Muscle of back (tissue), 11 donors: Measurements from ENCODE around the gene APBA2. TPM values are rescaled to one million over a fixed set of nuclear protein-coding genes. Genes with fewer than 3 reads are reported as not detected.
A peak's percentile ranks its signal among the peaks of the same experiment; 100 is the strongest.

Source experiments
- DNase-seq, 3 donors: peaks; one replicate each; pipeline versions ENCODE4 v3.0.0 to v3.0.0-alpha.2; 2013
- polyA plus RNA-seq, 10 donors: library from polyadenylated mRNA; unstranded; fragments of 120-200 nt; gene quantifications; one replicate each; pipeline ENCODE4 v1.2.1, GENCODE V29; 2013; ENCODE audit not compliant: insufficient read length in 10 of 10

The APBA2 gene
- polyA plus RNA-seq, 10 donors = 3.1 to 12.7 (median 4.7) TPM

GRCh38 chr15:29086001-29086400, 200.2 kb downstream of the APBA2 start:
- no peak for DNase-seq

GRCh38 chr15:29086891-29087290, 201.1 kb downstream of the APBA2 start:
- DNase-seq = no peak

GRCh38 chr15:29087521-29088285, 201.9 kb downstream of the APBA2 start:
- DNase-seq = no peak

GRCh38 chr15:29088666-29089065, 202.9 kb downstream of the APBA2 start:
- no peak for DNase-seq

GRCh38 chr15:29089731-29090616, 204.2 kb downstream of the APBA2 start:
- DNase-seq = peak in 2 of 3 donors; percentile 16 to 43

GRCh38 chr15:29090617-29091466, 205.1 kb downstream of the APBA2 start:
- no peak for DNase-seq

GRCh38 chr15:29091666-29092065, 205.9 kb downstream of the APBA2 start:
- DNase-seq = no peak

GRCh38 chr15:29092376-29093064, 206.7 kb downstream of the APBA2 start:
- DNase-seq = no peak

GRCh38 chr15:29093065-29093435, 207.3 kb downstream of the APBA2 start:
- no peak for DNase-seq

- DNase-seq = no peak
These were observed 208.0 kb downstream of the APBA2 start for GRCh38 chr15:29093696-29094343.

- no peak for DNase-seq
These were observed 208.9 kb downstream of the APBA2 start for GRCh38 chr15:29094711-29095110.

GRCh38 chr15:29095746-29096145, 210.0 kb downstream of the APBA2 start:
- no peak for DNase-seq

- no peak for DNase-seq
These were observed 211.4 kb downstream of the APBA2 start for GRCh38 chr15:29097168-29097567.

GRCh38 chr15:29097971-29098370, 212.2 kb downstream of the APBA2 start:
- DNase-seq = no peak

GRCh38 chr15:29098652-29099051, 212.9 kb downstream of the APBA2 start:
- DNase-seq = no peak

- no peak for DNase-seq
These were observed 213.5 kb downstream of the APBA2 start for GRCh38 chr15:29099131-29099880.

- no peak for DNase-seq
These were observed 214.8 kb downstream of the APBA2 start for GRCh38 chr15:29100486-29101000.

GRCh38 chr15:29101491-29101890, 215.7 kb downstream of the APBA2 start:
- no peak for DNase-seq

- peak in 2 of 3 donors; percentile 28 to 45 for DNase-seq
These were observed 216.5 kb downstream of the APBA2 start for GRCh38 chr15:29102173-29102794.
